Measurements from ENCODE around the gene CIRBP. TPM values are rescaled to one million over a fixed set of nuclear protein-coding genes. Genes with fewer than 3 reads are reported as not detected.

CIRBP gene
- total and polyA plus RNA-seq, 2 of the 13 experiments (the other 11 are each of a cell fraction or from before 2014, with no cell fraction given), result 133 to 140 TPM

GRCh38 chr19:1251330-1252220, 17.6 kb upstream of the CIRBP start (continued):
- no peak for TF ChIP-seq BCL3 (CRISPR knock-in tag; IDR thresholded peaks at IDR 0.05)
- no peak for TF ChIP-seq MIER2 (CRISPR knock-in tag; IDR thresholded peaks at IDR 0.05)
- TF ChIP-seq HOXA3 (CRISPR knock-in tag; IDR thresholded peaks at IDR 0.05), result no peak
- peak; percentile 50 for TF ChIP-seq ZFY (CRISPR knock-in tag; IDR thresholded peaks at IDR 0.05)
- TF ChIP-seq TCF12 (IDR thresholded peaks at IDR 0.05), result no peak
- no peak for TF ChIP-seq TCF12 (CRISPR knock-in tag; IDR thresholded peaks at IDR 0.05)
- 0 out of 2 replicates have a peak, but pooled peaks have one; percentile 21 for TF ChIP-seq ZNF160 (CRISPR knock-in tag; IDR thresholded peaks at IDR 0.05)
- peak; percentile 64; the same call in 1 of the 2 replicates for TF ChIP-seq WIZ (CRISPR knock-in tag; IDR thresholded peaks at IDR 0.05)
- peak; percentile 10; the same call in 1 of the 2 replicates for TF ChIP-seq ZFX (CRISPR knock-in tag; IDR thresholded peaks at IDR 0.05; ENCODE audit: low read depth)
- no peak for TF ChIP-seq DRAP1 (CRISPR knock-in tag; IDR thresholded peaks at IDR 0.05)
- TF ChIP-seq LCORL (IDR thresholded peaks at IDR 0.05), result no peak
- TF ChIP-seq LCORL (CRISPR knock-in tag; IDR thresholded peaks at IDR 0.05), result no peak
- no peak for TF ChIP-seq ZNF383 (CRISPR knock-in tag; IDR thresholded peaks at IDR 0.05; ENCODE audit: borderline replicate concordance)
- 0 out of 2 replicates have a peak, but pooled peaks have one; percentile 30 for TF ChIP-seq ZNF616 (CRISPR knock-in tag; IDR thresholded peaks at IDR 0.05; ENCODE audit: low read depth)
- TF ChIP-seq TARDBP (CRISPR knock-in tag; IDR thresholded peaks at IDR 0.05), result peak; percentile 42; the same call in 1 of the 2 replicates
- no peak for TF ChIP-seq ZSCAN30 (CRISPR knock-in tag; IDR thresholded peaks at IDR 0.05)
- TF ChIP-seq ATF4 (CRISPR knock-in tag; IDR thresholded peaks at IDR 0.05), result 0 out of 4 replicates have a peak, but pooled peaks of 1 of the 2 experiments have one; percentile 39
- TF ChIP-seq KAT7 (CRISPR knock-in tag; IDR thresholded peaks at IDR 0.05; ENCODE audit: borderline replicate concordance), result 0 out of 2 replicates have a peak, but pooled peaks have one; percentile 39
- TF ChIP-seq PHF8 (CRISPR knock-in tag; IDR thresholded peaks at IDR 0.05), result peak; percentile 30; the same call in 1 of the 2 replicates
- peak; percentile 64; the same call in 1 of the 2 replicates for TF ChIP-seq TFE3 (CRISPR knock-in tag; IDR thresholded peaks at IDR 0.05)
- peak; percentile 59 for TF ChIP-seq RBM39 (IDR thresholded peaks at IDR 0.05; ENCODE audit: low read depth, low read length, poor library complexity, severe bottlenecking)
- TF ChIP-seq HNRNPLL (IDR thresholded peaks at IDR 0.05; ENCODE audit: low read depth, low read length, poor library complexity, severe bottlenecking), result peak; percentile 15
- TF ChIP-seq SALL2 (CRISPR knock-in tag; IDR thresholded peaks at IDR 0.05), result no peak
- TF ChIP-seq BRD4 (CRISPR knock-in tag; IDR thresholded peaks at IDR 0.05), result peak; percentile 22; the same call in 1 of the 2 replicates
- TF ChIP-seq EEA1 (CRISPR knock-in tag; IDR thresholded peaks at IDR 0.05; ENCODE audit: borderline replicate concordance), result 0 out of 2 replicates have a peak, but pooled peaks have one; percentile 31

Data from HepG2 (cell line).